ENCODE data around the gene EFEMP2. TPM values are rescaled to one million over a fixed set of nuclear protein-coding genes. Genes with fewer than 3 reads are reported as not detected.

EFEMP2 gene
- total RNA-seq, 1 experiment from 2014 or later, result 26.2 TPM

DNA sequence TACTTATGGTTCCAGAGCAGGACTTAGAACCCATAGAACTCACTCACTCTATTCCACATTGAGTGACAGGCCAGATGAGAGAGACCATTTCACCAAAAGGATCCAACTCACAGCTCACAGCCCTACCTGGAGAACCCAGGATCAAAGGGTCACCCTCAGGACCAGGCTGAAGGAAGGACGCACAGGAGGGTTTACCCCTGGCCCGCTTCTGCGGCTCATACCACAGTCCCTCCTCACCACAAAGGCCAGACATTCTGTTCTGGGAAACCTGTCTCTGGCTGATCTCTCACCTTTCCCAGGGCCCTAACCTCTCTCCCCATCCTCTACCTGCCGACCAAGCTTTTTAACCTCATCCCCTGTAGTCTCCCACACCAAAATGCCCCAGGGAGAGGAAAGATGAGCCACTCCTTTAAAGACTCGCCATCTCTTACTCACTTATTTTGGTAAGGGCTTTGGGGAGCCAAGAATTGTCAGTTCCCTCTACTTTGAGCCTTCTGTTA is 22.9 kb upstream of the EFEMP2 start:
- Histone ChIP-seq H4K8ac (replicated peaks; ENCODE audit: insufficient read length, low read depth, low read length) (no peak overlapping the region), H3K79me2 (ENCODE audit: insufficient read depth, low read length) (no peaks in the 10 kb centered on the region; the same call in 1 of the 2 replicates), H3K79me1 (ENCODE audit: insufficient read depth, low read depth, low read length, poor library complexity, severe bottlenecking) (no peaks in the 10 kb centered on the region), H3K4me1 (ENCODE audit: insufficient read depth, low read length) (no peaks in the 10 kb centered on the region), H3K9me3 (ENCODE audit: control insufficient read depth, low read depth, low read length) (no peaks in the 10 kb centered on the region), H2AK5ac (ENCODE audit: insufficient read length, low read length) (no peak overlapping the region), H3K23ac (ENCODE audit: insufficient read length, low read depth, low read length) (no peak overlapping the region), H3K14ac (ENCODE audit: insufficient read depth, low read length) (no peak overlapping the region), H3K18ac (ENCODE audit: insufficient read length, low read depth, low read length) (no peak overlapping the region), H3K23me2 (ENCODE audit: insufficient read length, low read depth, low read length, poor library complexity, severe bottlenecking) (peaks cover 20% of the 10 kb centered on the region), H2BK15ac (ENCODE audit: low read depth, low read length) (no peak overlapping the region), H2BK120ac (ENCODE audit: low read depth, low read length, poor library complexity, severe bottlenecking) (no peak overlapping the region), H3K27me3 (ENCODE audit: insufficient read depth, low read length) (peaks cover 5% of the 10 kb centered on the region; the same call in 1 of the 2 replicates), H2AFZ (ENCODE audit: low read length) (no peak overlapping the region), H2BK5ac (ENCODE audit: insufficient read length, low read length) (no peak overlapping the region), H3K56ac (ENCODE audit: insufficient read length, low read depth, low read length) (no peak overlapping the region), H3K27ac (ENCODE audit: insufficient read length, low read depth, low read length) (no peak overlapping the region), H2BK20ac (ENCODE audit: low read depth, low read length, poor library complexity, severe bottlenecking) (no peak overlapping the region), H2BK12ac (ENCODE audit: insufficient read length, low read depth, low read length) (no peak overlapping the region), H3K9ac (ENCODE audit: extremely low read depth, insufficient read length, low read length) (no peak overlapping the region), H4K20me1 (ENCODE audit: control insufficient read depth, insufficient read depth, insufficient read length) (no peaks in the 10 kb centered on the region), H3K4ac (ENCODE audit: low read depth, low read length) (no peak overlapping the region), H3T11ph (ENCODE audit: low read length) (no peak overlapping the region), H4K5ac (ENCODE audit: insufficient read length, low read depth, low read length) (no peak overlapping the region), H3K4me2 (ENCODE audit: insufficient read depth, insufficient read length, low read length) (no peak overlapping the region), H4K91ac (ENCODE audit: insufficient read length, low read depth, low read length) (no peak overlapping the region)
- Mint-ChIP-seq H3K4me3 (no peak overlapping the region), H3K27me3 (ENCODE audit: low read depth) (peaks cover 29% of the 10 kb centered on the region), H3K4me1 (peaks cover 21 to 29% of the 10 kb centered on the region in 2 experiments), H3K27ac (no peak overlapping the region; a peak in 1 of 7 replicates), H3K36me3 (ENCODE audit: insufficient read depth in 1 of 3, low read depth in 3 of 3) (peaks cover 0 to 37% (median 0%) of the 10 kb centered on the region in 3 experiments; a peak in 2 of 7 replicates), H3K9me3 (no peaks in the 10 kb centered on the region)
- no CpG with 5 or more reads among the region's 5 CpGs for WGBS (ENCODE audit: extremely low coverage, insufficient read length, low lambda C conversion rate)
- TF ChIP-seq, protein P1, sequence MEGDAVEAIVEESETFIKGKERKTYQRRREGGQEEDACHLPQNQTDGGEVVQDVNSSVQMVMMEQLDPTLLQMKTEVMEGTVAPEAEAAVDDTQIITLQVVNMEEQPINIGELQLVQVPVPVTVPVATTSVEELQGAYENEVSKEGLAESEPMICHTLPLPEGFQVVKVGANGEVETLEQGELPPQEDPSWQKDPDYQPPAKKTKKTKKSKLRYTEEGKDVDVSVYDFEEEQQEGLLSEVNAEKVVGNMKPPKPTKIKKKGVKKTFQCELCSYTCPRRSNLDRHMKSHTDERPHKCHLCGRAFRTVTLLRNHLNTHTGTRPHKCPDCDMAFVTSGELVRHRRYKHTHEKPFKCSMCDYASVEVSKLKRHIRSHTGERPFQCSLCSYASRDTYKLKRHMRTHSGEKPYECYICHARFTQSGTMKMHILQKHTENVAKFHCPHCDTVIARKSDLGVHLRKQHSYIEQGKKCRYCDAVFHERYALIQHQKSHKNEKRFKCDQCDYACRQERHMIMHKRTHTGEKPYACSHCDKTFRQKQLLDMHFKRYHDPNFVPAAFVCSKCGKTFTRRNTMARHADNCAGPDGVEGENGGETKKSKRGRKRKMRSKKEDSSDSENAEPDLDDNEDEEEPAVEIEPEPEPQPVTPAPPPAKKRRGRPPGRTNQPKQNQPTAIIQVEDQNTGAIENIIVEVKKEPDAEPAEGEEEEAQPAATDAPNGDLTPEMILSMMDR (conservative IDR thresholded peaks at IDR 0.05), result no peak
- no peak for DNase-seq

All from H9 (cell line).